Activated T-cell treated with anti-CD3 and anti-CD28 coated beads for 1 hour (primary cell): Measurements from ENCODE around the gene ADAT3.
"Not testable (repeated sequence)": the region's sequence is repeated elsewhere in the genome, so short reads cannot be mapped to it uniquely, and the experiment has no call there.

ENCODE experiments used
- DNase-seq: peaks from one replicate; pipeline ENCODE4 v3.0.0-alpha.2; 2020; ENCODE audit warnings: low read depth

The ADAT3 gene

GRCh38 chr19:1866693-1867348 lies 38.4 kb upstream of the ADAT3 start:
- no peak for DNase-seq

- DNase-seq = no peak
Measured at GRCh38 chr19:1867349-1867724, 37.9 kb upstream of the ADAT3 start.

- DNase-seq = no peak
Measured at GRCh38 chr19:1868971-1869370, 36.2 kb upstream of the ADAT3 start.

GRCh38 chr19:1871140-1871597 lies 34.0 kb upstream of the ADAT3 start:
- no peak for DNase-seq

GRCh38 chr19:1871630-1872029 lies 33.6 kb upstream of the ADAT3 start:
- no peak for DNase-seq

- DNase-seq = no peak
Measured at GRCh38 chr19:1872807-1873523, 32.2 kb upstream of the ADAT3 start.

- no peak for DNase-seq
Measured at GRCh38 chr19:1873524-1874473, 31.4 kb upstream of the ADAT3 start.

GRCh38 chr19:1874554-1875185 lies 30.5 kb upstream of the ADAT3 start:
- no peak for DNase-seq

- DNase-seq = not testable (repeated sequence)
Measured at GRCh38 chr19:1875265-1875645, 29.9 kb upstream of the ADAT3 start.

GRCh38 chr19:1875646-1876495 lies 29.3 kb upstream of the ADAT3 start:
- peak; percentile 80 for DNase-seq

- DNase-seq = not testable (repeated sequence)
Measured at GRCh38 chr19:1876496-1877279, 28.5 kb upstream of the ADAT3 start.

GRCh38 chr19:1877280-1877660 lies 27.9 kb upstream of the ADAT3 start:
- not testable (repeated sequence) for DNase-seq

GRCh38 chr19:1878583-1878982 lies 26.6 kb upstream of the ADAT3 start:
- not testable (repeated sequence) for DNase-seq

- not testable (repeated sequence) for DNase-seq
Measured at GRCh38 chr19:1879982-1880381, 25.2 kb upstream of the ADAT3 start.

GRCh38 chr19:1880611-1881392 lies 24.4 kb upstream of the ADAT3 start:
- DNase-seq = no peak

GRCh38 chr19:1881393-1882088 lies 23.7 kb upstream of the ADAT3 start:
- not testable (repeated sequence) for DNase-seq

GRCh38 chr19:1882089-1882785 lies 23.0 kb upstream of the ADAT3 start:
- peak; percentile 67 for DNase-seq
